Astrocyte (in vitro differentiated cells and primary cell): ENCODE measurements around the gene PRIM2.

ENCODE experiments used
- CTCF ChIP-seq: IDR thresholded peaks from 2 replicates; pipeline ENCODE4 v1.5.1; 2011; ENCODE audit warnings: low read depth, mild to moderate bottlenecking, inconsistent platforms, low read length, moderate library complexity; ENCODE audit not compliant: insufficient read depth
- EZH2 ChIP-seq: IDR thresholded peaks from 2 replicates; pipeline ENCODE4 v1.6.1; 2012; ENCODE audit warnings: mild to moderate bottlenecking, low read length, inconsistent platforms; ENCODE audit not compliant: insufficient read depth

GRCh38 chr6:57276946-57277345 lies 40.5 kb upstream of the PRIM2 start:
- TF ChIP-seq CTCF, result no peak
- no peak for TF ChIP-seq EZH2
